Heart left ventricle (tissue), 16 donors: ENCODE measurements around the gene COL2A1. TPM values are rescaled to one million over a fixed set of nuclear protein-coding genes. Genes with fewer than 3 reads are reported as not detected.
A peak's percentile ranks its signal among the peaks of the same experiment; 100 is the strongest.

Source experiments
- ATAC-seq, 4 donors: fragments of 200-7000 bp; cut with Tn5 transposase; one replicate each; pipeline ENCODE4 v1.9.1; 2020 to 2022; ENCODE audit warnings: moderate library complexity in 4 of 4, mild to moderate bottlenecking in 3 of 4, moderate number of reproducible peaks in 1 of 4
- DNase-seq, 5 donors: peaks; one replicate each; pipeline ENCODE4 v3.0.0-alpha.2; 2020
- H3K27ac ChIP-seq, 12 donors: fragments of 200-600 bp; sonication (generic) in 4 of 12; one replicate each; pipeline versions ENCODE4 v1.5.0 to v1.8.0; 2016 to 2022; ENCODE audit warnings: mild to moderate bottlenecking in 2 of 12
- H3K27me3 ChIP-seq, 9 donors: fragments of 200-600 bp; sonication (generic) in 2 of 9; one replicate each; pipeline versions ENCODE4 v1.5.1 to v1.8.0; 2016 to 2022; ENCODE audit warnings: mild to moderate bottlenecking in 3 of 9
- H3K36me3 ChIP-seq, 9 donors: fragments of 200-600 bp; sonication (generic) in 2 of 9; one replicate each; pipeline versions ENCODE4 v1.5.0 to v1.8.0; 2018 to 2022; ENCODE audit warnings: mild to moderate bottlenecking in 2 of 9
- H3K4me1 ChIP-seq, 12 donors: fragments of 200-600 bp; sonication (generic) in 4 of 12; one replicate each; pipeline versions ENCODE4 v1.5.0 to v1.8.0; 2016 to 2022; ENCODE audit warnings: mild to moderate bottlenecking in 3 of 12
- H3K4me3 ChIP-seq, 12 donors: fragments of 200-600 bp; sonication (generic) in 4 of 12; one replicate each; pipeline versions ENCODE4 v1.5.0 to v1.8.0; 2017 to 2022; ENCODE audit warnings: mild to moderate bottlenecking in 9 of 12, moderate library complexity in 4 of 12
- H3K9me3 ChIP-seq, 12 donors: fragments of 200-600 bp; sonication (generic) in 4 of 12; one replicate each; pipeline versions ENCODE4 v1.5.0 to v1.8.0; 2016 to 2022; ENCODE audit warnings: mild to moderate bottlenecking in 1 of 12
- POLR2A ChIP-seq, 2 donors: fragments of 450-650 bp; IDR thresholded peaks; one replicate each; pipeline ENCODE4 v1.6.1; 2017; ENCODE audit warnings: antibody characterized with exemption in 2 of 2, mild to moderate bottlenecking in 2 of 2, moderate library complexity in 2 of 2
- WGBS, 4 donors: extraction: QIAGEN DNeasy Blood & Tissue Kit in 2 of 4; methylation state at CpG; one replicate each; pipeline versions ENCODE4 v1.1.5 to v1.1.7; 2013 to 2018; 5-methylcytosine and 5-hydroxymethylcytosine counted together
- intact Hi-C, 10 donors: fragments of 100-400 bp; cut with DNase I; formaldehyde crosslinking; loops; one replicate each; pipeline versions ENCODE4 v1.11.1 to v1.14.2; 2022
- polyA plus RNA-seq, 2 donors: library from polyadenylated mRNA; stranded (reverse); fragments of 200-250 nt; gene quantifications; one replicate each; pipeline ENCODE4 v1.2.3, GENCODE V29; 2013
- total RNA-seq, 9 donors: library from RNA; depleted of rRNA in 2 of 9; stranded (reverse); fragments of >200 nt in 2 of 9; fragmentation: NEBNext Ultra II Directional in 3 of 9; extraction: Animal tissue kit (Norgen Biotek cat#: 25700) in 3 of 9; gene quantifications; one replicate each; pipeline versions ENCODE4 v1.1.0 to v1.2.4, GENCODE V29; 2016 to 2023
- TF ChIP-seq, protein P1 (sequence below), 12 donors: fragments of 200-600 bp; sonication (generic) in 4 of 12; IDR thresholded peaks; one replicate each; pipeline versions ENCODE4 v1.5.0 to v1.8.0; 2018 to 2022; ENCODE audit warnings: antibody characterized with exemption in 12 of 12, mild to moderate bottlenecking in 5 of 12
- donor health status: ischemic (EF 13 %, LVEDD 7.1; RV severe dilation, severe dysfunction).
- donor health status: healthy with polysubstance abuse.
- donor health status: DM: no; HTN: yes; CAD: no.
- donor health status: DM: no; HTN: no; CAD: no.
- donor health status: ischemic (EF 25% LVEDD 6.9; RV normal size, moderate dysfunction).
- donor health status: ischemic (EF 25% LVEDD 5.7; RV mildly dilated, moderate dysfunction).
- donor health status: healthy.
- donor health status: DM: yes; HTN: yes; CAD: no.
- donor health status: ischemic (EF 35%, LVEDD 5.7; RV mildly dilated, moderate dysfunction).
- donor health status: nonischemic (EF 11% LVEDD 7.7; RV severe dilation, severe dysfunction).
- donor health status: DM: yes; HTN: yes; CAD: no.
- donor health status: PGD.
- donor health status: ischemic (EF 29% LVEDD 5.4; RV normal size, mild dysfunction).
- donor health status: nonischemic (EF 23%, LVEDD 6.1; RV moderate dilation, normal function).

COL2A1 gene
- total and polyA plus RNA-seq, 11 donors = 0.04 to 0.39 (median 0.05) TPM; not detected in 8

DNA sequence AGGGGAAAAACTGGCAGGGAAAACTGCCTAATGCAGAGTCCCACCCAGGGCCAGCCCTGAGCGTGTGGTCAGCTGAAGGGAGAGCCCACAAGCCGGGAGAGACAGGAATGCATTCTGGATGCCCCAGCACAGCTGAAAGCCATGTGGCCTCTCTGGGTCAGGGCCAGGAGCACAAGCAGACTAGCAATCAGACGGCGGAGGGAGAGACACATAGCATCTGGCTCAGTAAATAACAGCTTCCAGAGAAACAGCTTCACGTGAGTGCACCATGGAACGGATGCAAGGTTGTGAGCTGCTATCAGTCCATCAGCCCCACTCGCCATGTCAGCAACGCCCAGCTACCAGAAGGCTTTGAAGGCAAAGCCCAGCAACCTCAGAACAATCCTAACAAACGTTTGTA is 69.1 kb downstream of the COL2A1 start:
- H3K27me3 ChIP-seq = no peaks in the 10 kb centered on the region
- H3K36me3 ChIP-seq = no peaks in the 10 kb centered on the region
- intact Hi-C loops = no loop called here
- 7 to 24% (median 14%) methylated on average over 5 to 9 of the region's 9 CpGs for WGBS, 4 donors
- peaks cover 0 to 20% (median 7%) of the 10 kb centered on the region in 12 donors for H3K4me1 ChIP-seq
- peak overlapping the region in 1 of 12 donors; percentile 29 for H3K27ac ChIP-seq
- H3K9me3 ChIP-seq = no peaks in the 10 kb centered on the region
- H3K4me3 ChIP-seq = no peak overlapping the region
- TF ChIP-seq, protein P1, sequence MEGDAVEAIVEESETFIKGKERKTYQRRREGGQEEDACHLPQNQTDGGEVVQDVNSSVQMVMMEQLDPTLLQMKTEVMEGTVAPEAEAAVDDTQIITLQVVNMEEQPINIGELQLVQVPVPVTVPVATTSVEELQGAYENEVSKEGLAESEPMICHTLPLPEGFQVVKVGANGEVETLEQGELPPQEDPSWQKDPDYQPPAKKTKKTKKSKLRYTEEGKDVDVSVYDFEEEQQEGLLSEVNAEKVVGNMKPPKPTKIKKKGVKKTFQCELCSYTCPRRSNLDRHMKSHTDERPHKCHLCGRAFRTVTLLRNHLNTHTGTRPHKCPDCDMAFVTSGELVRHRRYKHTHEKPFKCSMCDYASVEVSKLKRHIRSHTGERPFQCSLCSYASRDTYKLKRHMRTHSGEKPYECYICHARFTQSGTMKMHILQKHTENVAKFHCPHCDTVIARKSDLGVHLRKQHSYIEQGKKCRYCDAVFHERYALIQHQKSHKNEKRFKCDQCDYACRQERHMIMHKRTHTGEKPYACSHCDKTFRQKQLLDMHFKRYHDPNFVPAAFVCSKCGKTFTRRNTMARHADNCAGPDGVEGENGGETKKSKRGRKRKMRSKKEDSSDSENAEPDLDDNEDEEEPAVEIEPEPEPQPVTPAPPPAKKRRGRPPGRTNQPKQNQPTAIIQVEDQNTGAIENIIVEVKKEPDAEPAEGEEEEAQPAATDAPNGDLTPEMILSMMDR (IDR thresholded peaks at IDR 0.05) = no peak
- no peak for TF ChIP-seq POLR2A (IDR thresholded peaks at IDR 0.05)
- ATAC-seq (peak; percentile 66 to 91 (median 76)), DNase-seq (peak; percentile 54 to 83 (median 70))

DNA sequence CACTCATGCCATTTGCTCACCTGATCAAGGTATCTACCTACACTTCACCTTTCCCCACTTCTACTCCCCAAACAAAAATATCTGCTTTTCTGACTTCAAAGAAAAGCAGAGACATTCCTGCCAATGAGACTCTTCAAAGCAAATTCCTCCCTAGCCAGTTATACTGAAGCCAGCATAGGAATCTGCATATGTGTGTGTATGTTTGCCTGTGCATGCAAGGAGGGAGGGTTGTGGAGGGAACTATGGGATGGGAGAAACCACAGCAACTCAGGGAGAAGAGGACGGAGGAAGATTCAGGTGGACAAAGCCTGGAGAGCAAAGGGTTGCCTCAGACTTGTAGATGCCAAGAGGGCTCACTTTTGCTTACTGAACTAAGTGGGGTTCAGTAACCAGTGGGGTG is 73.1 kb downstream of the COL2A1 start:
- H3K36me3 ChIP-seq = no peaks in the 10 kb centered on the region
- H3K9me3 ChIP-seq = no peaks in the 10 kb centered on the region
- H3K4me3 ChIP-seq = no peak overlapping the region
- WGBS, 4 donors = 81 to 90% (median 85%) methylated on average over 1 of the region's 1 CpG
- intact Hi-C loops = no loop called here
- peaks cover 0 to 13% (median 7%) of the 10 kb centered on the region in 12 donors for H3K4me1 ChIP-seq
- DNase-seq (no peak), ATAC-seq (no peak)
- no peaks in the 10 kb centered on the region for H3K27me3 ChIP-seq
- TF ChIP-seq, protein P1 (IDR thresholded peaks at IDR 0.05) = no peak
- H3K27ac ChIP-seq = no peak overlapping the region

DNA sequence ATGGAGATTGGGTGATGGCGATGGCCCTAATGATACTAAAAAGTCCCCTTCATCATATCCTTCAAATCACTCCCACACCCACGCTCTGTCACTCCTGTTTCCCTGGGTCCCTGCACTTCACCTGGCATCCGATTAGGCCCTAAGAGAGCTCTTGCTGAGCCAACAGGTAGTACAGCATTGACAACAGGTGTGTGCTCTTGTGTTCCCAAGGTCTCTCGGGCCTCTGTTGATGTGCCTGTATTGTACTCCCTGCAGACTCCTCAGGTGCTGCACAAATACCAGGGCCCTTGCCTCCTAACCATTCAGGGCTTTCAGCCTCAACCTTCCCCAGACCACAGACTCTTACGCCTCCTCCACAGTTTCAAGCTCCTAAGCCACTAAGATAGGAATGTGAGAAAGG is 73.6 kb downstream of the COL2A1 start:
- TF ChIP-seq, protein P1 (IDR thresholded peaks at IDR 0.05) = no peak
- no peak overlapping the region for H3K27ac ChIP-seq
- no peaks in the 10 kb centered on the region for H3K9me3 ChIP-seq
- intact Hi-C loops = no loop called here
- no peak for DNase-seq
- H3K4me3 ChIP-seq = no peak overlapping the region
- WGBS, 4 donors = 91 to 99% (median 93%) methylated on average over 5 of the region's 5 CpGs
- H3K36me3 ChIP-seq = no peaks in the 10 kb centered on the region
- no peak for ATAC-seq
- H3K27me3 ChIP-seq = no peaks in the 10 kb centered on the region
- H3K4me1 ChIP-seq = peaks cover 0 to 11% (median 6%) of the 10 kb centered on the region in 12 donors

DNA sequence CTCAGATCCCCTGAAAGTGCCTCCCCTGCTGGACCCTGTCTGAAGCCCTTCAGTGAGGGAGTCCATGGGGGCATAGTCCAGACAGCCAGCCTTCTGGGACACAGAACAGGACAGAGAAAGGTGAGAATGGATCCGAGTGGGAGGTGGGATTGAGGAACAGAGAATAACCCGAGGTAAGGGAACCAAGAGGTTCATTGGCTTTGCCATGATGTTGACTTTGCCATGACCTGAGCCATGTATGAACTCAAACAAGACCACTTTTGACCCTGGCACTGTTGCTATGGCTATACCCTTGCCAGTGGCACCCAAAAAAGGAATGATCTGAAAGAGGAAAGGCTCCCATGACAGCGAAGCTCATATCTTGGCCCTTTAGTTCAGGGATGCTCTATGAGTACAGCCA is 76.9 kb downstream of the COL2A1 start:
- ATAC-seq (no peak), DNase-seq (no peak)
- H3K9me3 ChIP-seq = no peaks in the 10 kb centered on the region
- H3K4me3 ChIP-seq = no peak overlapping the region
- H3K27me3 ChIP-seq = peaks cover 0 to 8% (median 0%) of the 10 kb centered on the region in 9 donors
- no peaks in the 10 kb centered on the region for H3K36me3 ChIP-seq
- H3K27ac ChIP-seq = no peak overlapping the region
- 86 to 89% (median 87%) methylated on average over 3 of the region's 3 CpGs for WGBS, 4 donors
- intact Hi-C loops = no loop called here
- TF ChIP-seq, protein P1 (IDR thresholded peaks at IDR 0.05) = no peak
- TF ChIP-seq POLR2A (IDR thresholded peaks at IDR 0.05) = no peak
- no peaks in the 10 kb centered on the region for H3K4me1 ChIP-seq

Other genes starting within 250 kb of the COL2A1 start
- gene RAPGEF3, start 245.6 kb downstream of the COL2A1 start, total RNA-seq = 10 to 100 TPM; 14.5 to 47.8 (median 23.9) TPM
- gene RAPGEF3, start 245.6 kb downstream of the COL2A1 start, polyA plus RNA-seq = 10 to 100 TPM; 18.6 to 62.1 TPM
- gene SLC48A1, start 231.2 kb downstream of the COL2A1 start, total RNA-seq = 10 to 100 TPM; 17.6 to 68.2 (median 23.9) TPM
- 10 to 100 TPM; 13.0 to 16.5 TPM for gene SLC48A1, start 231.2 kb downstream of the COL2A1 start, polyA plus RNA-seq
- 10 to 100 TPM; 27.4 to 63.0 (median 38.6) TPM for gene HDAC7, start 184.6 kb downstream of the COL2A1 start, total RNA-seq
- 10 to 100 TPM; 42.2 to 43.9 TPM for gene HDAC7, start 184.6 kb downstream of the COL2A1 start, polyA plus RNA-seq
- 1 to 10 TPM in 3 of 9 donors, under 1 TPM in 6; 0.15 to 4.3 (median 0.63) TPM for gene VDR, start 99.5 kb downstream of the COL2A1 start, total RNA-seq
- gene VDR, start 99.5 kb downstream of the COL2A1 start, polyA plus RNA-seq = 1 to 10 TPM in 1 of 2 donors, under 1 TPM in 1; 0.15 to 2.0 TPM
- gene TMEM106C, start 40.9 kb downstream of the COL2A1 start, total RNA-seq = 10 to 100 TPM; 39.3 to 66.6 (median 50.0) TPM
- 10 to 100 TPM; 23.0 to 63.9 TPM for gene TMEM106C, start 40.9 kb downstream of the COL2A1 start, polyA plus RNA-seq
- gene SENP1, start 101.6 kb upstream of the COL2A1 start, total RNA-seq = 10 to 100 TPM in 4 of 9 donors, 1 to 10 TPM in 5; 6.9 to 13.6 (median 9.2) TPM
- gene SENP1, start 101.6 kb upstream of the COL2A1 start, polyA plus RNA-seq = 1 to 10 TPM; 2.1 to 3.8 TPM
- 100 to 1,000 TPM; 230 to 901 (median 521) TPM for gene PFKM, start 114.9 kb upstream of the COL2A1 start, total RNA-seq
- 100 to 1,000 TPM; 160 to 205 TPM for gene PFKM, start 114.9 kb upstream of the COL2A1 start, polyA plus RNA-seq
- gene ASB8, start 153.0 kb upstream of the COL2A1 start, total RNA-seq = 10 to 100 TPM; 73.2 to 97.6 (median 81.5) TPM
- gene ASB8, start 153.0 kb upstream of the COL2A1 start, polyA plus RNA-seq = 10 to 100 TPM; 24.9 to 49.1 TPM
- gene CCDC184, start 179.2 kb upstream of the COL2A1 start, total RNA-seq = 1 to 10 TPM in 2 of 9 donors, under 1 TPM in 7; 0.25 to 1.5 (median 0.54) TPM
- gene CCDC184, start 179.2 kb upstream of the COL2A1 start, polyA plus RNA-seq = under 1 TPM; 0.76 to 0.99 TPM
- not detected for gene OR10AD1, start 198.8 kb upstream of the COL2A1 start, total RNA-seq
- gene OR10AD1, start 198.8 kb upstream of the COL2A1 start, polyA plus RNA-seq = not detected